Erythroblast (primary cell): ENCODE measurements around the gene NAAA.
"Not testable (repeated sequence)": the region's sequence is repeated elsewhere in the genome, so short reads cannot be mapped to it uniquely, and the experiment has no call there.

Experiments used
- DNase-seq, 2 experiments: peaks; one replicate each; lab custom pipeline; 2025; lab: John Stamatoyannopoulos, UW
- GATA1 ChIP-seq: IDR thresholded peaks from 2 replicates; pipeline ENCODE4 v1.6.1; 2011; ENCODE audit warnings: low read depth, mild to moderate bottlenecking, control low read depth, low read length, moderate library complexity
- POLR2A ChIP-seq: IDR thresholded peaks from 2 replicates; pipeline ENCODE4 v1.6.1; 2011; ENCODE audit warnings: mild to moderate bottlenecking, low read length

NAAA gene

DNA sequence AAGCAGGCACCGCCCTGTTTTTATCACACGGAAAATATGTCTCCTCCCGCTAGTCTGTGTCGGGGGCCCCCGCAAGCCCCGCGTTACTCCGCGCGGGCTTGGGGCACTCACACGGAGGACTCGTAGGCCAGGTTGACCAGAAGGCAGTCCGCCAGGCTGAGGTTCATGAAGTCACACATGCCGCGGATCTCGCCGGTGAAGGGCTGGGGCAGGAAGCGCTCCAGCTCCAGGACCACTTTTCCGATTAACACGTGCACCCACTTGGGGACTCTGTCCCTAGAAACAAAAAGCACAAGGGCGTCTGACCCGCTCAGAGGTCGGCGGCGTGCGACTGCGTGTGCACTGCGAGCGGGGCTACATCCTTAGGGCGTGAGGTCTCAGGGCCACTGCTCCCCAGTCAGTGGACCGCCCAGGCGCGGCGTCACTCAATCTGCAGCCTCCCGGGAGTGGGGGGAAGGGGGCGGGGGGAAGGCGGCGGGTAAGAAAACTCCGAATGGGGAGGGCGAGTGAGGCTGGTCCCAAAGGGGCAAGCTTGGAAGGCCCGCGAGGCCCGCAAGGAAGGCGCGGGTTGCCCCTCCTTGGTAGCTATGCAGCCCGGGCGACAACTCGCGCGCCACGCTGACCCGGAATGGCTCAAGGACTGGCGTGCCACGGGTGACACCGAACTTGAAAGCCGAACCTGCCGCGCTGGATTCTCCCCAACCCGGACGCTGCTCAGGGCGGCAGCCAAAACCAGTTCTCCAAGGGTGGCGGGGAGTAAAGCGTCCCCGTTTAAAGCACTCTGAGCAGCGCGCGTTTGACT lies 722 bp downstream of the NAAA start:
- peak; percentile 68 to 69 for DNase-seq
- TF ChIP-seq POLR2A (peak; percentile 21), GATA1 (no peak)

GRCh38 chr4:75935628-75936027 lies 5.2 kb downstream of the NAAA start:
- TF ChIP-seq GATA1, result no peak
- TF ChIP-seq POLR2A, result no peak
- DNase-seq, result no peak

DNA sequence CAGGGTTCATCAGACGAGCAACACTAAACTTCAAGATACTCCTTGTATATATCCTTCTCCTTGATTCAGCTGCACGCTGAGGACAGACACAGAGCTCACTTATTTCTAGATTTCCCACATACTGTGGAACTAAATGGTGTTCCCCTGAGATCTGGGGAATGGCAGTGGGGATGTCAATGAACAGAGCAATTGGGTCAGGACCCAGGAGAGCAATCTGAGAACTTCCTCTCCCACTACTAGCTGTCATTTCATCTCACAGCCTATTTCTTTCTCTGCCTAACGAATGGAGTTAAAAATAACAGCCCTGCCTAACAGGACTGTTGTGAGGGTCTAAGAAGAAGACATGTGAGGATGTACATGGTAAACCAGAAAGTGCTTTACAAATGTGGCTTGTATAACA lies 10.7 kb downstream of the NAAA start:
- TF ChIP-seq POLR2A (no peak), GATA1 (no peak)
- no peak for DNase-seq

DNA sequence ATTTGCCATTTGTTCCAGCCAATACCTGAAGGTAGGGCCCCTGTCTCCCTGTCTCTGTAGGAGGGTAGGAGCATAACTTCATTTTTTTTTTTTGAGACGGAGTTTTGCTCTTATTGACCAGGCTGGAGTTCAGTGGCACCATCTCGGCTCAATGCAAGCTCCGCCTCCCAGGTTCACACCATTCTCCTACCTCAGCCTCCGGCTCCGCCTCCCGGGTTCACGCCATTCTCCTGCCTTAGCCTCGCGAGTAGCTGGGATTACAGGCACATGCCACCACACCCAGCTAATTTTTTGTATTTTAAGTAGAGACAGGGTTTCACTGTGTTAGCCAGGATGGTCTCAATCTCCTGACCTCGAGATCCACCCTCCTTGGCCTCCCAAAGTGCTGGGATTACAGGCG lies 15.9 kb downstream of the NAAA start:
- not testable (repeated sequence) for DNase-seq

GRCh38 chr4:75924309-75924827 lies 16.4 kb downstream of the NAAA start:
- DNase-seq, result no peak
- TF ChIP-seq GATA1, result no peak
- TF ChIP-seq POLR2A, result no peak

DNA sequence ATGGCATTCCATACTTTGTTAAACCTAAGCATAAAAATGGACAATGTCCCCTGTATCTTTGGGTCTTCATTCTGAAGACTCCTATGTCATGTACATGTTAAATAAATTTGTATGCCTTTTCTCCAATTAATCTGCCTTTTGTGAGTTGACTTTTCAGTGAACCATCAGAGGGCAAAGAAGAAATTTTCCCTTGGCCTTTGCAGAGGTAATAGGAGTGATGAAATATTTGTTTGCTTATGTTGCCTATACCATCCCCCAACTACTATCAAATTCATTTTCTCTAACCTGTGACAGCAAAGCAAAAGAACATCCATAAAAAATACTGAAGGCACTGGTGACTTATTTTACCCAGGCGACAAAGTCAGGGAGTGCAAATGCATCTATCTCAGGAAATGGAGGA lies 18.2 kb downstream of the NAAA start:
- DNase-seq, result no peak
- TF ChIP-seq GATA1 (no peak), POLR2A (no peak)

- TF ChIP-seq GATA1 (no peak), POLR2A (no peak)
- no peak for DNase-seq
Observed at GRCh38 chr4:75921910-75922309, 18.9 kb downstream of the NAAA start.

DNA sequence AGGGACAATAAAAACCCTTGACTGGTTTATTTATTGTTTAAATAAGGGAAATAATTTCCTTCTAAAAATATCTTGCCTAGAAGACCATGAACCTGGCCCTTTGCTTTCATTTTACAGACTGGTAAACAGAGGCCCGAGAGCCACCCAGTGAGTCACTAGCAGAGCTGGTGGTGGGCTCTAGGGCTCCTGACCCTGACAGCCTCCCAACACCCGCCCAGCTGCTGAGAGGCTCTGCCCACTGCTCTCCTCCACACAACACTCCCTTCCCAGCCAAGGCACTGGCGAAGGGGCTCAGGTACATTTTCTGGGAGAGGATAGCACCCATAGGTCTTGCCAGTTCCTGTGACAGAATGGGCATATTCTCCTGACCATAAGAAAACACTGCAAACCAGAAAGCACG lies 20.5 kb downstream of the NAAA start:
- TF ChIP-seq GATA1 (no peak), POLR2A (no peak)
- no peak for DNase-seq

DNA sequence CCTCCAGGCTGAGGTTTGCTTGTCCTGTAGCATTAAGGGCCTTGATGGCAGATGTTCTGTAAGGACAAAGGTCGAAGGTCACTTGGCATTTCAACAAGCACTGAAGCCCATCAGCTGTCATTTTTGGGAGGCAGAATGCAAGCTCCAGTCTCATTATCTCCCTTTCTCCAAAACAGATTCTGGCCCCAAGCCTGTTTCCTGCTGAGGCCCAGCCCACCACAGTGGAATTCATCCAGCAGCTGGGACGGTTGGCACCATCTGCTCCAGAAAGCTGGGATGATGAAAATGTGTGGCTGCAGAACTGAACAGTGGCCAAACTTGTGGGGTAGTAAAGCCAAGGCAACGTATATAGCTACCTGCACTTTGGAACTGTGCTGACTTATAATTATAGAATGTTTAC lies 20.9 kb downstream of the NAAA start:
- DNase-seq, result no peak
- TF ChIP-seq POLR2A (no peak), GATA1 (no peak)

GRCh38 chr4:75916091-75916661 lies 24.6 kb downstream of the NAAA start:
- peak; percentile 37 to 53 for DNase-seq
- TF ChIP-seq GATA1 (no peak), POLR2A (no peak)

- DNase-seq, result no peak
- no peak for TF ChIP-seq POLR2A
- no peak for TF ChIP-seq GATA1
Observed at GRCh38 chr4:75912968-75913367, 27.8 kb downstream of the NAAA start.

GRCh38 chr4:75910831-75911230 lies 30.0 kb downstream of the NAAA start:
- not testable (repeated sequence) for DNase-seq

GRCh38 chr4:75909405-75909804 lies 31.4 kb downstream of the NAAA start:
- DNase-seq, result no peak
- TF ChIP-seq GATA1 (no peak), POLR2A (no peak)

DNA sequence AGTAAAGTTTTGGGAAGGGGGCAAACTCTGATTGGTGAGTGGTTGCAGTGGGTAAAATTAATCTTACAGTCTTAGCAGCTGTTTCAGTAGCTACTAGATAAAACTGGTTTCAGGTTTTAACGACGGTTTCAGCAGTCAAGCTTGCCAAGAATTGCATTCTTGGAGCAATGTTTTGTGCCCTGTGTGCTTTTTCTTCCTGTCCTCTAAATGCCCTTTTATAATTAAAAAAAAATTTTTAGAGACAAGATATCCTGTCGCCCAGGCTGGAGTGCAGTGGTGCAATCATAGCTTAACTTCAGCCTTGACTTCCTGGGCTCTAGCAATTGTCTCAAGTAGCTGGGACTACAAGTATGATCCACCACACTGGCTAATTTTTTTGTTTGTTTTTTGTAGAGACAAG lies 32.3 kb downstream of the NAAA start:
- no peak for DNase-seq
- no peak for TF ChIP-seq GATA1
- TF ChIP-seq POLR2A, result no peak

DNA sequence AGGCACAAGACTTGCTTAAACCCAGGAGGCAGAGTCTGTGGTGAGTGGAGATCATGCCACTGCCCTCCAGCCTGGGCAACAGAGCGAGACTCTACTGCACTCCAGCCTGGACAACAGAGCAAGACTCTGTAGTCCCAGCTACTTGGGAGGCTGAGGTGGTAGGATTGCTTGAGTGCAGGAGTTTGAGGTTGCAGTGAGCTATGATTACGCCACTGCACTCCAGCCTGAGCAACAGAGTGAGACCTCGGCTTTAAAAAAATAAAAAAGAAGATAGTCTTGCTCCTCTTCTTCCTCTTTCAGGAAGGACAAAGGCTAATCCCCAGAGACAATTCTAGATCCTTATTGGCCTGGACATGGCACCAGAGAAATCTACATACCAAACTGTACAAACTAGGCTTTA lies 32.8 kb downstream of the NAAA start:
- TF ChIP-seq GATA1 (no peak), POLR2A (no peak)
- DNase-seq, result no peak

- TF ChIP-seq POLR2A (no peak), GATA1 (no peak)
- no peak for DNase-seq
Observed at GRCh38 chr4:75904076-75904475, 36.7 kb downstream of the NAAA start.
